ENCODE measurements around the gene TRPM4.

DNA sequence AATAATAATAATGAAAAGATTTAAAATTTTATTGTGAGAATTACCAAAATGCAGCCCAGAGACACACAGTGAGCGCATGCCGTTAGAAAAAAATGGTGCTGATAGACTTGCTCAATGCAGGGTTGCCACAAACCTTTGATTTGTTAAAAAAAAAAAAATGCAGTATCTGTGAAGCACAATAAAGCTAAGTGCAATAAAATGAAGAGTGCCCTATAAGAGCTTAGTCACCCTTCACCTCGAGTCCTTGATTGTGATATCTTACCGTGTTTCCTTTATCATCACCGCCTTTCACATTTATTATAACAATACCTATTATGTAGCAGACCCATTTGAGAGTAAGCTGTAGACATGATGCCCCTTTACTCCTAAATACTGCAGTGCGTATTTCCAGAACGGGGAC is 84.2 kb downstream of the TRPM4 start:
- TF ChIP-seq EP300 (IDR thresholded peaks at IDR 0.05; ENCODE audit: borderline replicate concordance) (no peak), TAF1 (IDR thresholded peaks at IDR 0.05; ENCODE audit: low read depth) (no peak), TEAD4 (IDR thresholded peaks at IDR 0.05) (no peak), TCF12 (IDR thresholded peaks at IDR 0.05; ENCODE audit: low read depth) (no peak), RAD21 (IDR thresholded peaks at IDR 0.05; ENCODE audit: low read depth) (no peak)
- TF ChIP-seq, protein P1, sequence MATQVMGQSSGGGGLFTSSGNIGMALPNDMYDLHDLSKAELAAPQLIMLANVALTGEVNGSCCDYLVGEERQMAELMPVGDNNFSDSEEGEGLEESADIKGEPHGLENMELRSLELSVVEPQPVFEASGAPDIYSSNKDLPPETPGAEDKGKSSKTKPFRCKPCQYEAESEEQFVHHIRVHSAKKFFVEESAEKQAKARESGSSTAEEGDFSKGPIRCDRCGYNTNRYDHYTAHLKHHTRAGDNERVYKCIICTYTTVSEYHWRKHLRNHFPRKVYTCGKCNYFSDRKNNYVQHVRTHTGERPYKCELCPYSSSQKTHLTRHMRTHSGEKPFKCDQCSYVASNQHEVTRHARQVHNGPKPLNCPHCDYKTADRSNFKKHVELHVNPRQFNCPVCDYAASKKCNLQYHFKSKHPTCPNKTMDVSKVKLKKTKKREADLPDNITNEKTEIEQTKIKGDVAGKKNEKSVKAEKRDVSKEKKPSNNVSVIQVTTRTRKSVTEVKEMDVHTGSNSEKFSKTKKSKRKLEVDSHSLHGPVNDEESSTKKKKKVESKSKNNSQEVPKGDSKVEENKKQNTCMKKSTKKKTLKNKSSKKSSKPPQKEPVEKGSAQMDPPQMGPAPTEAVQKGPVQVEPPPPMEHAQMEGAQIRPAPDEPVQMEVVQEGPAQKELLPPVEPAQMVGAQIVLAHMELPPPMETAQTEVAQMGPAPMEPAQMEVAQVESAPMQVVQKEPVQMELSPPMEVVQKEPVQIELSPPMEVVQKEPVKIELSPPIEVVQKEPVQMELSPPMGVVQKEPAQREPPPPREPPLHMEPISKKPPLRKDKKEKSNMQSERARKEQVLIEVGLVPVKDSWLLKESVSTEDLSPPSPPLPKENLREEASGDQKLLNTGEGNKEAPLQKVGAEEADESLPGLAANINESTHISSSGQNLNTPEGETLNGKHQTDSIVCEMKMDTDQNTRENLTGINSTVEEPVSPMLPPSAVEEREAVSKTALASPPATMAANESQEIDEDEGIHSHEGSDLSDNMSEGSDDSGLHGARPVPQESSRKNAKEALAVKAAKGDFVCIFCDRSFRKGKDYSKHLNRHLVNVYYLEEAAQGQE (IDR thresholded peaks at IDR 0.05; ENCODE audit: low read depth) = no peak
